ENCODE data around the gene UCP2.

UCP2 gene

DNA sequence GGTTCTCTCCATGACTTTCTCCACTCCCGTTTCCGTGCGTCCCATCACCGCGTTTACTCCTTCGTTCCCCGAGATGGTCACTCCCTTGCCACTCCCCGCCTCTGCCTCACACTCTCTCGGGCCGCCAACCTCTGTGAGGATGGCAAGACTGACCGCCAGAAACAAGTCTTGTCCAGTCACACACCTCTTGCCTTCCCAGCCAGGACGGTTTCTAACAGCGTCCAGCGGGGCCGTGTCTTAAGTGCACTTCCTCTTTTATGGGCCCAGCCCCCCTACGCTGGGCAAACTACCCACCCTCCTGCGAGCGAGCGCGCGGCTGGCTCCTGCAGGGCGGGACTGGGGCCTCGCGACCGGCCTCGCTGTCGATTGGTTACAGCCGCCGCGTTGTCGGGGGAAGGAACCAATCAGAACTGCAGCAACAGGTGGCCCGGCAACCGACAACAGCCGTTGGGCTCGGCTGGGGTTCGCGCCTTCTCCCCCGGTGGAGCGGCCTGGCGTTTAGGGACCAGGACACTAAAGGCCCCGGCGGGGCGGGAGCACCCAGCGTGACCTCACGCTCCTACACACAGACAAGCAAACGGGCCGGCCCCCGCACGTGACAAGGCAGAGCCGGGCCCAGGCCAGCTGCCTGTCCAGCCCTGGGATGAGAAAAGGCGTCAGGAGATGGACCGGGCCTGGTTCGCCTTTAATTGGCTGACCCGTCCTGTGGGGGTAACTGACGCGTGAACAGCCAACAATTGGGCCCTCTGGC is 522 bp upstream of the UCP2 start:
- TF ChIP-seq Cebpa-rat (IDR thresholded peaks at IDR 0.05), result no peak
- Histone ChIP-seq H3K9ac (peak overlapping the region; percentile 87), H3K4me3 (peak overlapping the region; percentile 75), H3K4me1 (peaks cover 51% of the 10 kb centered on the region), H3K9me3 (no peaks in the 10 kb centered on the region), H3K4me2 (peak overlapping the region; percentile 96), H3K27me3 (no peaks in the 10 kb centered on the region), H3K27ac (peak overlapping the region; percentile 89), H4K20me1 (no peaks in the 10 kb centered on the region), H3K36me3 (peaks cover 25% of the 10 kb centered on the region)

GRCh38 chr11:73981051-73981805 is 1.4 kb downstream of the UCP2 start:
- Histone ChIP-seq H3K9me3 (no peaks in the 10 kb centered on the region), H3K36me3 (peaks cover 44% of the 10 kb centered on the region), H3K27me3 (no peaks in the 10 kb centered on the region), H3K4me1 (peaks cover 59% of the 10 kb centered on the region), H3K27ac (peak overlapping the region; percentile 89), H3K4me2 (peak overlapping the region; percentile 96), H3K4me3 (peak overlapping the region; percentile 75), H4K20me1 (0 out of 2 replicates have a peak, but pooled peaks cover 8% of the 10 kb centered on the region), H3K9ac (peak overlapping the region; percentile 87)
- no peak for TF ChIP-seq Cebpa-rat (IDR thresholded peaks at IDR 0.05)

GRCh38 chr11:73980001-73980961 is 2.4 kb downstream of the UCP2 start:
- Histone ChIP-seq H3K9me3 (no peaks in the 10 kb centered on the region), H3K36me3 (peaks cover 54% of the 10 kb centered on the region), H3K9ac (peak overlapping the region; percentile 87; the same call in 1 of the 2 replicates), H3K4me1 (peaks cover 66% of the 10 kb centered on the region), H3K4me2 (peak overlapping the region; percentile 96), H3K4me3 (peak overlapping the region; percentile 75), H3K27me3 (no peaks in the 10 kb centered on the region), H4K20me1 (peaks cover 16% of the 10 kb centered on the region), H3K27ac (peak overlapping the region; percentile 89)
- no peak for TF ChIP-seq Cebpa-rat (IDR thresholded peaks at IDR 0.05)

- Histone ChIP-seq H3K4me3 (no peak overlapping the region), H4K20me1 (peaks cover 33% of the 10 kb centered on the region), H3K4me1 (peaks cover 71% of the 10 kb centered on the region), H3K36me3 (peaks cover 70% of the 10 kb centered on the region), H3K9me3 (no peaks in the 10 kb centered on the region), H3K27ac (no peak overlapping the region), H3K9ac (no peak overlapping the region), H3K27me3 (no peaks in the 10 kb centered on the region), H3K4me2 (peak overlapping the region; percentile 96)
- TF ChIP-seq Cebpa-rat (IDR thresholded peaks at IDR 0.05), result no peak
These were observed 4.0 kb downstream of the UCP2 start for GRCh38 chr11:73978576-73979086.

- peaks cover 75% of the 10 kb centered on the region for H3K36me3 ChIP-seq
- TF ChIP-seq Cebpa-rat (IDR thresholded peaks at IDR 0.05), result no peak
- H3K4me2 ChIP-seq, result no peak overlapping the region; the same call in 1 of the 2 replicates
- no peak overlapping the region for H3K9ac ChIP-seq
- H3K4me3 ChIP-seq, result no peak overlapping the region
- no peaks in the 10 kb centered on the region for H3K9me3 ChIP-seq
- peaks cover 38% of the 10 kb centered on the region for H4K20me1 ChIP-seq
- H3K27me3 ChIP-seq, result no peaks in the 10 kb centered on the region
- H3K27ac ChIP-seq, result no peak overlapping the region
- H3K4me1 ChIP-seq, result peaks cover 73% of the 10 kb centered on the region
These were observed 4.7 kb downstream of the UCP2 start for GRCh38 chr11:73977856-73978519.

DNA sequence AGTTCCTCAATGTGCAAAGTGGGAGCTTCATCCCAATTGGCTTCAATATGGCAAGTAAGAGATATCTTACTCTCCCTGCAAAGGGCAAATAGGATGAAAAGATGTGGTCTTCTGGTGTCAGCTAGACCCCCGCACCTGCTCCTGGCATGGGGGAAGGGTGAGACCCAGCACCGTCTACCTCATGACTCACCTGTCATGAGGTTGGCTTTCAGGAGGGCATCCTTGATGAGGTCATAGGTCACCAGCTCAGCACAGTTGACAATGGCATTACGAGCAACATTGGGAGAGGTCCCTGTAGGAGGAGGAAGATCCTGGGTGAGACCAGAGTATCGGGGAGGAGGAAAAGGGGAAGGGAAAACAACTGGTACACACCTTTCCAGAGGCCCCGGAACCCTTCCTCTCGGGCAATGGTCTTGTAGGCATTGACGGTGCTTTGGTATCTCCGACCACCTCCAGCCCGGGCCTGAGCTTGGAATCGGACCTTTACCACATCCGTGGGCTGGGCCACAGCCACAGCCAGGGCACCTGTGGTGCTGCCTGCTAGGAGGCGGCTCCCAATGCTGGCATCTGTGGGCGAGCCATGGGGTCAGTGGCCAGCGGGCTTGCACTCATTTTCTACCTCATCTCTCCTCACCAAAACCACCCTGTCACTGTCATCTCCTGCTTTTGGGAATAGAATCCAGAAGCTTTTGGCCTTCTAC is 6.0 kb downstream of the UCP2 start:
- H3K4me1 ChIP-seq, result peaks cover 72% of the 10 kb centered on the region
- H3K27ac ChIP-seq, result no peak overlapping the region
- peaks cover 89% of the 10 kb centered on the region for H3K36me3 ChIP-seq
- H3K27me3 ChIP-seq, result no peaks in the 10 kb centered on the region
- no peaks in the 10 kb centered on the region for H3K9me3 ChIP-seq
- H4K20me1 ChIP-seq, result peaks cover 38% of the 10 kb centered on the region
- no peak overlapping the region for H3K9ac ChIP-seq
- no peak overlapping the region for H3K4me2 ChIP-seq
- no peak for TF ChIP-seq Cebpa-rat (IDR thresholded peaks at IDR 0.05)
- H3K4me3 ChIP-seq, result no peak overlapping the region

GRCh38 chr11:73975479-73975757 is 7.2 kb downstream of the UCP2 start:
- peaks cover 82% of the 10 kb centered on the region for H3K36me3 ChIP-seq
- no peak overlapping the region for H3K9ac ChIP-seq
- no peaks in the 10 kb centered on the region for H3K9me3 ChIP-seq
- H3K4me2 ChIP-seq, result peak overlapping the region; percentile 61; the same call in 1 of the 2 replicates
- H3K4me3 ChIP-seq, result no peak overlapping the region
- TF ChIP-seq Cebpa-rat (IDR thresholded peaks at IDR 0.05), result no peak
- H3K27ac ChIP-seq, result no peak overlapping the region
- H3K27me3 ChIP-seq, result no peaks in the 10 kb centered on the region
- peaks cover 60% of the 10 kb centered on the region for H3K4me1 ChIP-seq
- H4K20me1 ChIP-seq, result peaks cover 38% of the 10 kb centered on the region

GRCh38 chr11:73974604-73975478 is 7.8 kb downstream of the UCP2 start:
- Histone ChIP-seq H3K36me3 (peaks cover 80% of the 10 kb centered on the region), H3K4me3 (no peak overlapping the region), H3K27ac (no peak overlapping the region), H3K9me3 (no peaks in the 10 kb centered on the region), H3K4me2 (peak overlapping the region; percentile 61), H3K9ac (no peak overlapping the region), H3K27me3 (no peaks in the 10 kb centered on the region), H4K20me1 (peaks cover 38% of the 10 kb centered on the region), H3K4me1 (peaks cover 54% of the 10 kb centered on the region)
- no peak for TF ChIP-seq Cebpa-rat (IDR thresholded peaks at IDR 0.05)

Data from BLaER1 (cell line).